Suprapubic skin (tissue), 4 donors: ENCODE data around the gene DOC2B. TPM values are rescaled to one million over a fixed set of nuclear protein-coding genes. Genes with fewer than 3 reads are reported as not detected.
"Not testable (repeated sequence)": the region's sequence is repeated elsewhere in the genome, so short reads cannot be mapped to it uniquely, and the experiment has no call there.

Source experiments
- DNase-seq, 2 donors: peaks; one replicate each; pipeline ENCODE4 v3.0.0-alpha.2; 2019; ENCODE audit warnings: low spot score in 2 of 2
- H3K27ac ChIP-seq: fragments of 200-600 bp; sonication (generic); one replicate; pipeline ENCODE4 v1.5.1; 2019
- H3K27me3 ChIP-seq: fragments of 200-600 bp; sonication (generic); one replicate; pipeline ENCODE4 v1.5.1; 2019
- H3K36me3 ChIP-seq: fragments of 200-600 bp; sonication (generic); one replicate; pipeline ENCODE4 v1.5.1; 2019
- H3K4me1 ChIP-seq: fragments of 200-600 bp; sonication (generic); one replicate; pipeline ENCODE4 v1.5.1; 2019
- H3K4me3 ChIP-seq: fragments of 200-600 bp; sonication (generic); one replicate; pipeline ENCODE4 v1.5.1; 2019; ENCODE audit warnings: mild to moderate bottlenecking
- H3K9me3 ChIP-seq: fragments of 200-600 bp; sonication (generic); one replicate; pipeline ENCODE4 v1.5.1; 2019
- EP300 ChIP-seq: sonication (generic); formaldehyde crosslinking; IDR thresholded peaks from one replicate; pipeline ENCODE4 v1.6.1; 2017; ENCODE audit warnings: antibody characterized with exemption
- POLR2A ChIP-seq, 2 donors: fragments of 450-650 bp; IDR thresholded peaks; one replicate each; pipeline ENCODE4 v1.6.1; 2017; ENCODE audit warnings: antibody characterized with exemption in 2 of 2, mild to moderate bottlenecking in 2 of 2, moderate library complexity in 2 of 2
- POLR2AphosphoS5 ChIP-seq, 3 donors: sonication (generic); formaldehyde crosslinking; IDR thresholded peaks; one replicate each; pipeline ENCODE4 v1.6.1; 2017; ENCODE audit warnings: antibody characterized with exemption in 3 of 3
- WGBS: methylation state at CpG from one replicate; pipeline ENCODE4 v1.1.5; 2018; 5-methylcytosine and 5-hydroxymethylcytosine counted together
- total RNA-seq, 4 donors: library from RNA; depleted of rRNA; stranded (reverse); fragments of >200 nt; gene quantifications; one replicate each; pipeline ENCODE4 v1.1.0, GENCODE V29; 2016
- TF ChIP-seq, protein P1 (sequence below), 2 donors: fragments of 200-600 bp in 1 of 2; fragments of 450-650 bp in 1 of 2; sonication (generic) in 1 of 2; IDR thresholded peaks; one replicate each; pipeline ENCODE4 v1.5.1; 2016 to 2019; ENCODE audit warnings: antibody characterized with exemption in 2 of 2, mild to moderate bottlenecking in 1 of 2, moderate library complexity in 1 of 2

Gene DOC2B
- total RNA-seq, 4 donors from 2014 or later: 1.8 to 19.4 (median 6.1) TPM

DNA sequence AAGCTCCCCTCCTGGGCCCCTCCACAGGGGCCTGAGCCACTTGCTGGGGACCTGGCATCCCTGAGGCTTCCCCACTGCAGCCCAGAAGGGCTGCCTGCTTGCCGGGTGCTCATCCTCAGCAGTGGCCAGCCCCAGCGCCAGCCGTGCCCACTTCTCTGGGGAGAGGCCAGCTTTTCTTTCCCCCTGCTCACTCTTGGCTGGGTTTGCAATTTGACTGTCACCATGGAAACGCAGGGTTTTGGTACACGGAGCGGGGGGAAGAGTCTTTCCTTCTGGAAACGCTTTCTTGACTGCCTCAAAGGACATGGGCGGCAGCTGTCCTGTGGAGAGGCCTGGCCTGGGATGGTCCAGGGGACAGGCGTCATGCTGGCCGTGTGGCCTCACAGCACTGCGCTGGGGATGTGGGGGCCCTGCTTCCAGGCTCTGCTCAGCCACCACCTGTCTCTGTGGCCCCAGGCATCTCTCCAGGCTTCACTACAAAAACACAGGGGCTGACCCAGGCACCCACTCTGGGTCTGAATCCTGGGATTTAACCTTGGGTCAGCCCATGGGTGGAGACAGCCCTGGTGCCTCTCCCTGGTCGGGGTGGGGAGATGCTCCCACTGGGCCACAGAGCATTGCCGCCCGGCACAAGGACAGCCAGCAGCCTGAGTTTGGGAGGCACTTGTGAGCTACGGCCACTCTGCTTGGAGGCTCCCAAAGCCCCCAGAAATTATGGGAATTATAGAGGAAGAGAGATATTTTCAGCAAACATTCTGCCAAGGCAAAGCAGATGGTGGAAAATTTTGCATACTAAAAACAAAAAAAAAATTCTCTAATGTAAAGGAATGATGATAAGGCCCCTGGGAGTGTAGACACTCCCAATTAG, 45.9 kb upstream of the DOC2B start:
- H3K4me3 ChIP-seq: no peak overlapping the region
- 65% methylated on average over 14 of the region's 15 CpGs for WGBS
- no peaks in the 10 kb centered on the region for H3K27me3 ChIP-seq
- H3K9me3 ChIP-seq: no peaks in the 10 kb centered on the region
- peak; percentile 49 to 67 for DNase-seq
- TF ChIP-seq POLR2AphosphoS5 (IDR thresholded peaks at IDR 0.05): no peak
- TF ChIP-seq, protein P1, sequence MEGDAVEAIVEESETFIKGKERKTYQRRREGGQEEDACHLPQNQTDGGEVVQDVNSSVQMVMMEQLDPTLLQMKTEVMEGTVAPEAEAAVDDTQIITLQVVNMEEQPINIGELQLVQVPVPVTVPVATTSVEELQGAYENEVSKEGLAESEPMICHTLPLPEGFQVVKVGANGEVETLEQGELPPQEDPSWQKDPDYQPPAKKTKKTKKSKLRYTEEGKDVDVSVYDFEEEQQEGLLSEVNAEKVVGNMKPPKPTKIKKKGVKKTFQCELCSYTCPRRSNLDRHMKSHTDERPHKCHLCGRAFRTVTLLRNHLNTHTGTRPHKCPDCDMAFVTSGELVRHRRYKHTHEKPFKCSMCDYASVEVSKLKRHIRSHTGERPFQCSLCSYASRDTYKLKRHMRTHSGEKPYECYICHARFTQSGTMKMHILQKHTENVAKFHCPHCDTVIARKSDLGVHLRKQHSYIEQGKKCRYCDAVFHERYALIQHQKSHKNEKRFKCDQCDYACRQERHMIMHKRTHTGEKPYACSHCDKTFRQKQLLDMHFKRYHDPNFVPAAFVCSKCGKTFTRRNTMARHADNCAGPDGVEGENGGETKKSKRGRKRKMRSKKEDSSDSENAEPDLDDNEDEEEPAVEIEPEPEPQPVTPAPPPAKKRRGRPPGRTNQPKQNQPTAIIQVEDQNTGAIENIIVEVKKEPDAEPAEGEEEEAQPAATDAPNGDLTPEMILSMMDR (IDR thresholded peaks at IDR 0.05): no peak
- TF ChIP-seq POLR2A (IDR thresholded peaks at IDR 0.05): no peak
- TF ChIP-seq EP300: no peak
- peaks cover 2% of the 10 kb centered on the region for H3K4me1 ChIP-seq
- H3K27ac ChIP-seq: no peak overlapping the region
- H3K36me3 ChIP-seq: no peaks in the 10 kb centered on the region

DNA sequence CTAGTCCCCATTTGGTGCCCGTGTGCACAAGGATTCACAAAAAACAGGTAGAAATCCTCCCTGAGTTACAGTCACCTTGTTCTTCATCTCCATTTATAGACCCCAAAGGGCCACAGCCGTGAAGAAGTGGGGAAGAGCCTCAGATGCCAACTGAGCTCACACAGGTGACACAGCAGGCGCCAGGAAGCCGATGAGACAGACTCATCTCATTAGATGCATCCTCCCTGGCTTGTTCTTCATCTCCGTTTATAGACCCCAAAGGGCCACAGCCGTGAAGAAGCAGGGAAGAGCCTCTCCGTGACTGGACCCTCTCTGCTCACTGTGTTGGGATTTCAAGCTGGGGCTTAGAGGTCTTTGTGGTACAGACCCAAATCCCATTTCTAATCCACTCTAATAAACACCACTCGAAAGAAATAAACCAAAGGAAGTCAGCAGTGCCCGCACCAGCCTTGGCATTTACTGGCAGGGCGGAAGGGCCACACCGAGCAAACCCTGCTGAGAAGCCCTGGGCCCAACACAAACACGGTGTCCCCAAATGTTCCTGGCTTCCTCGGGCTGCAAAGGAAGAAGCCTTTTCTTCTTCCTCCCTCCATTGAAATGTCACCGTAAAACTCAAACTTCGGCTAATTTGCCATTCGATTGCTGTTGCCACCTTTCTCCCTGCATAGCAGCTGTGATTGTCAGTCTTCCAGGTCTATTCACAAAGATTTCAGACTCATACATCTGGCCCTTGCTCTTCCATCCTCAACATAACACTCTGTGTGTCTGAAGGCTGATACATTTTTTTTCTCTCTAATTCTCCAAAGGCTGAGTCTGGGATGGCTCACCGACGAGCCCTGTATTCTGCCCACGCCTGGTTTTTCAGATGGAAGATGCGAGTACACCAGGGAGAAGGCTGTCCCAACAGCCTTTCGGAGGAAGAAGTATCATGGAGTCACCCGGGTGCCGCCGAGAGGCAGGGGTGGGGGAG, 44.9 kb upstream of the DOC2B start:
- no peaks in the 10 kb centered on the region for H3K36me3 ChIP-seq
- H3K9me3 ChIP-seq: no peaks in the 10 kb centered on the region
- TF ChIP-seq EP300 (no peak), POLR2A (IDR thresholded peaks at IDR 0.05) (no peak), POLR2AphosphoS5 (IDR thresholded peaks at IDR 0.05) (no peak)
- TF ChIP-seq, protein P1 (IDR thresholded peaks at IDR 0.05): no peak
- WGBS: 83% methylated on average over 19 of the region's 24 CpGs
- H3K27me3 ChIP-seq: no peaks in the 10 kb centered on the region
- H3K27ac ChIP-seq: no peak overlapping the region
- no peaks in the 10 kb centered on the region for H3K4me1 ChIP-seq
- no peak overlapping the region for H3K4me3 ChIP-seq
- DNase-seq: peak; percentile 40 to 55

DNA sequence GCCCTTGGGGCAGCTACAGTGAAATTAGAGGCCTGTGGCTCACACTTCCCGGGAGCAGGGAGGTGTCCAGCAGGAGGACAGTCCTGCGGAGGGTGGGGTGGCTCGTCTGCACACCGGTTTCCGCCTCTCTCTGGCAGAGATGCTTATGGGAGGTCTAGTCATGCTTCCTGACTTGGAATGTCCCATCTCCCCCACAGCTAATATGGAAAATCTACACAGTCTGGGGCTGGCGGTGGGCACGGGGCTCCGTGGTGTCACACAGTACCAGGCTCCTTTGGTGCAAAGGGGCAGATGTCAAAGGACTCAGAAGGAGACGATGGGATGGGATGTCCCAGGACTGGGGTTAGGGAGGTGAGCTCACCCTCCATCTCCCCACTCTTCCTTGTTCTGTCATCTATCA, 44.1 kb upstream of the DOC2B start:
- H3K4me1 ChIP-seq: no peaks in the 10 kb centered on the region
- no peaks in the 10 kb centered on the region for H3K36me3 ChIP-seq
- no peak for TF ChIP-seq EP300
- TF ChIP-seq POLR2AphosphoS5 (IDR thresholded peaks at IDR 0.05): no peak
- no peak for TF ChIP-seq POLR2A (IDR thresholded peaks at IDR 0.05)
- TF ChIP-seq, protein P1 (IDR thresholded peaks at IDR 0.05): no peak
- no peak overlapping the region for H3K27ac ChIP-seq
- no peak overlapping the region for H3K4me3 ChIP-seq
- peak; percentile 45 to 46 for DNase-seq
- H3K9me3 ChIP-seq: no peaks in the 10 kb centered on the region
- no peaks in the 10 kb centered on the region for H3K27me3 ChIP-seq
- WGBS: 91% methylated on average over 9 of the region's 9 CpGs

DNA sequence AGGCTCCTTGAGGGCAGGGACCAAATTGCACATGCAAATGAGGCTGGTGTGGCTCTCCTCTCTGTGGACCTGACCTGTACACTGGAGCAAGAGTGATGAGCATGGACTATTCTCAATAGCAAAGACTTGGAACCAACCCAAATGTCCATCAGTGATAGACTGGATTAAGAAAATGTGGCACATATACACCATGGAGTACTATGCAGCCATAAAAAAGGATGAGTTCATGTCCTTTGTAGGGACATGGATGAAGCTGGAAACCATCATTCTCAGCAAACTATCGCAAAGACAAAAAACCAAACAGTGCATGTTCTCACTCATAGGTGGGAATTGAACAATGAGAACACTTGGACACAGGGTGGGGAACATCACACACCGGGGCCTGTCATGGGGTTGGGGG, 43.1 kb upstream of the DOC2B start:
- H3K4me1 ChIP-seq, H3K36me3 ChIP-seq, H3K9me3 ChIP-seq, H3K27me3 ChIP-seq, H3K4me3 ChIP-seq, DNase-seq, H3K27ac ChIP-seq: not testable (repeated sequence)
- 91% methylated on average over 2 of the region's 2 CpGs for WGBS

DNA sequence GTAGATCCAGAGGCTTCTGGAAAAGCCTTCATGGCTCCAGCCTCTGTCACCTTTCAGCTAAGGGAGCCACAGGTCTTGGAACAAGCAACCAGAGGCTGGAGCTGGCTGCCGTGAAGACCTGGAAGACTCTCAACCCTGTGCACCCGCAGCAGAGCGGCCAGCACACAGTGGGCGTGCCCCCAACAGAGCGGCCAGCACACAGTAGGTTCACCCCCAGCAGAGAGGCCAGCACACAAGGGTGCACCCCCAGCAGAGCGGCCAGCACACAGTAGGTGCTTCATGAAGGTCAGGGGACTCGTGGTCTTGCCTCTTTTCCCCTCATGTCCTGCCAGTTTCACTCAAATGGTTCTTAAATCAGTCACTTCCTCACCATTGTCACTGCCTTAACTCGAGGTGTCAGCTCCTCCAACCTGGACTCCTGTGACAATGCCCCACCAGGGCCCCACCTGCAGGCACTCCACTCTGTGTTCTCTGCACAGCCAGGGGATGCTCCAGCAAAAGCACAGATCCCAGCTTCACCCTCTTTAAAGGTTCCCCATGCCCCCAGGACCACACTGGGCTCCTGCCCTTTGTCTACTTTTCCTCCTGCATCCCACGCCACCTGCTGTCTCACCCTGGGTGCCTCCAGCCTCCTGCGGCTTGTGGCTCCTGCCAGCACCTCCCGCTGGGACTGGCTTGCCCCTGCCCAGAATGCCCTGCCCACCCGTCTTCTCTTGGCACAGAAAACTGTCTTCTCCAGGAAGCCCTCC, 42.4 kb upstream of the DOC2B start:
- Histone ChIP-seq H3K27ac (no peak overlapping the region), H3K36me3 (no peaks in the 10 kb centered on the region), H3K9me3 (no peaks in the 10 kb centered on the region), H3K4me1 (no peaks in the 10 kb centered on the region), H3K4me3 (no peak overlapping the region), H3K27me3 (no peaks in the 10 kb centered on the region)
- TF ChIP-seq POLR2AphosphoS5 (IDR thresholded peaks at IDR 0.05) (no peak), EP300 (no peak), POLR2A (IDR thresholded peaks at IDR 0.05) (no peak)
- TF ChIP-seq, protein P1 (IDR thresholded peaks at IDR 0.05): no peak
- WGBS: 66% methylated on average over 11 of the region's 12 CpGs
- peak; percentile 54 to 65 for DNase-seq
